CD14-positive monocyte (primary cell): ENCODE data around the gene ITSN1. TPM values are rescaled to one million over a fixed set of nuclear protein-coding genes. Genes with fewer than 3 reads are reported as not detected.
A peak's percentile ranks its signal among the peaks of the same experiment; 100 is the strongest.

ENCODE experiments used
- DNase-seq, 3 donors: peaks; one replicate each; pipeline ENCODE4 v3.0.0-alpha.2; 2011 to 2022
- H2AFZ ChIP-seq: 2 replicates; pipeline ENCODE4 v1.6.0; 2012; ENCODE audit warnings: mild to moderate bottlenecking, low read depth, low read length, inconsistent platforms; ENCODE audit not compliant: insufficient read depth, poor library complexity, severe bottlenecking
- H3K27ac ChIP-seq, 2 donors: 1 replicate in 1 of 2; 2 replicates in 1 of 2; pipeline ENCODE4 v1.5.1; 2012 to 2013; ENCODE audit warnings: low read length in 2 of 2, control low read depth in 1 of 2, inconsistent platforms in 1 of 2, low read depth in 1 of 2, mild to moderate bottlenecking in 1 of 2
- H3K27me3 ChIP-seq, 2 donors: one replicate each; pipeline versions ENCODE4 v1.6.0 to v1.6.1; 2011 to 2013; ENCODE audit warnings: low read length in 2 of 2; ENCODE audit not compliant: control insufficient read depth in 2 of 2, insufficient read depth in 2 of 2
- H3K36me3 ChIP-seq, 2 donors: replicated peaks in 1 of 2; 1 replicate in 1 of 2; 2 replicates in 1 of 2; pipeline versions ENCODE4 v1.5.1 to v1.6.1; 2012 to 2013; ENCODE audit warnings: low read length in 2 of 2, control low read depth in 1 of 2, inconsistent platforms in 1 of 2, mild to moderate bottlenecking in 1 of 2; ENCODE audit not compliant: insufficient read depth in 2 of 2, control insufficient read depth in 1 of 2
- H3K4me1 ChIP-seq, 2 donors: 1 replicate in 1 of 2; 2 replicates in 1 of 2; pipeline versions ENCODE4 v1.5.1 to v1.6.1; 2012 to 2013; ENCODE audit warnings: low read length in 2 of 2, control low read depth in 1 of 2, inconsistent platforms in 1 of 2, mild to moderate bottlenecking in 1 of 2, moderate library complexity in 1 of 2; ENCODE audit not compliant: insufficient read depth in 2 of 2, control insufficient read depth in 1 of 2
- H3K4me2 ChIP-seq: replicated peaks from 2 replicates; pipeline ENCODE3; 2012; ENCODE audit warnings: low read length, moderate library complexity, mild to moderate bottlenecking; ENCODE audit not compliant: poor library complexity, severe bottlenecking; ENCODE audit errors: extremely low read depth
- H3K4me3 ChIP-seq, 3 experiments: fragments of 200-600 bp in 1 of 3; sonication (generic) in 1 of 3; replicated peaks in 1 of 3; 1 replicate in 2 of 3; 2 replicates in 1 of 3; pipeline ENCODE4 v1.5.1; 2011 to 2013; ENCODE audit warnings: low read length in 3 of 3, mild to moderate bottlenecking in 3 of 3, control low read depth in 2 of 3, low read depth in 2 of 3, inconsistent platforms in 1 of 3, moderate library complexity in 1 of 3
- H3K79me2 ChIP-seq: 2 replicates; pipeline ENCODE4 v1.6.0; 2012; ENCODE audit warnings: mild to moderate bottlenecking, control low read depth, inconsistent platforms, low read length, moderate library complexity; ENCODE audit not compliant: insufficient read depth
- H3K9ac ChIP-seq: 2 replicates; pipeline ENCODE4 v1.6.0; 2017; ENCODE audit warnings: low read length, mild to moderate bottlenecking; ENCODE audit not compliant: insufficient read depth, poor library complexity, severe bottlenecking
- H3K9me3 ChIP-seq, 2 donors: replicated peaks in 1 of 2; 1 replicate in 1 of 2; 2 replicates in 1 of 2; pipeline versions ENCODE4 v1.5.1 to v1.6.1; 2012 to 2013; ENCODE audit warnings: low read length in 2 of 2, control low read depth in 1 of 2; ENCODE audit not compliant: control insufficient read depth in 1 of 2, insufficient read depth in 1 of 2
- H4K20me1 ChIP-seq: 2 replicates; pipeline ENCODE4 v1.6.0; 2012; ENCODE audit warnings: mild to moderate bottlenecking, low read length, control low read depth, moderate library complexity; ENCODE audit not compliant: insufficient read depth
- H3K27ac Mint-ChIP-seq, 7 donors: one replicate each; pipeline ENCODE4 v1.8.0; 2020; ENCODE audit warnings: mild to moderate bottlenecking in 7 of 7, mixed read lengths in 7 of 7, moderate library complexity in 6 of 7, inconsistent platforms in 2 of 7
- H3K27me3 Mint-ChIP-seq, 3 donors: one replicate each; pipeline ENCODE4 v1.8.0; 2021 to 2022; ENCODE audit warnings: low read depth in 3 of 3, mild to moderate bottlenecking in 3 of 3, mixed read lengths in 3 of 3, moderate library complexity in 3 of 3, inconsistent platforms in 1 of 3
- H3K36me3 Mint-ChIP-seq, 2 donors: one replicate each; pipeline ENCODE4 v1.8.0; 2020; ENCODE audit warnings: mixed read lengths in 2 of 2, inconsistent platforms in 1 of 2, mild to moderate bottlenecking in 1 of 2
- H3K4me1 Mint-ChIP-seq: one replicate; pipeline ENCODE4 v1.8.0; 2020; ENCODE audit warnings: mild to moderate bottlenecking, mixed read lengths
- H3K4me3 Mint-ChIP-seq, 2 donors: one replicate each; pipeline ENCODE4 v1.8.0; 2020; ENCODE audit warnings: mild to moderate bottlenecking in 2 of 2, mixed read lengths in 2 of 2, moderate library complexity in 1 of 2
- H3K9me3 Mint-ChIP-seq, 7 donors: one replicate each; pipeline ENCODE4 v1.8.0; 2020 to 2022; ENCODE audit warnings: mixed read lengths in 7 of 7, mild to moderate bottlenecking in 6 of 7, moderate library complexity in 6 of 7, inconsistent platforms in 2 of 7
- CTCF ChIP-seq: fragments of 200-600 bp; IDR thresholded peaks from one replicate; pipeline ENCODE4 v1.8.0; 2022; ENCODE audit warnings: antibody characterized with exemption, mild to moderate bottlenecking
- WGBS: methylation state at CpG from one replicate; pipeline ENCODE4 v1.1.5; 2013; ENCODE audit warnings: missing lambda C conversion rate; ENCODE audit not compliant: insufficient coverage; 5-methylcytosine and 5-hydroxymethylcytosine counted together
- intact Hi-C, 2 donors: fragments of 100-400 bp; cut with micrococcal nuclease; formaldehyde crosslinking; loops; one replicate each; pipeline versions ENCODE4 v1.15.0 to v1.15.1; 2023
- polyA plus RNA-seq, 3 donors: library from polyadenylated mRNA; depleted of rRNA in 1 of 3; unstranded in 2 of 3; stranded (reverse) in 1 of 3; fragments of 300-500 nt in 2 of 3; fragments of >200 nt in 1 of 3; fragmentation: Illumina TruSeq in 2 of 3; gene quantifications; 1 replicate in 2 of 3; 2 replicates in 1 of 3; pipeline ENCODE4 v1.2.3, GENCODE V29; 2012 to 2021

ITSN1 gene
- polyA plus RNA-seq, 3 donors, result 4.7 to 10.3 (median 5.1) TPM

GRCh38 chr21:33666153-33666552 is 23.9 kb downstream of the ITSN1 start:
- H3K27me3 ChIP-seq, result no peaks in the 10 kb centered on the region
- no peak for TF ChIP-seq CTCF

GRCh38 chr21:33667636-33668035 is 25.3 kb downstream of the ITSN1 start:
- DNase-seq, result no peak
- no peaks in the 10 kb centered on the region for H3K27me3 Mint-ChIP-seq
- no peaks in the 10 kb centered on the region for H3K36me3 Mint-ChIP-seq
- Histone ChIP-seq H3K79me2 (peaks cover 8% of the 10 kb centered on the region), H3K27ac (no peak overlapping the region), H3K4me2 (no peak overlapping the region), H3K36me3 (no peaks in the 10 kb centered on the region), H4K20me1 (no peaks in the 10 kb centered on the region), H3K9ac (no peak overlapping the region), H3K27me3 (no peaks in the 10 kb centered on the region), H3K9me3 (no peaks in the 10 kb centered on the region), H3K4me1 (peaks cover 4 to 6% of the 10 kb centered on the region in 2 donors), H3K4me3 (no peak overlapping the region), H2AFZ (no peak overlapping the region)
- no peak for TF ChIP-seq CTCF
- peak overlapping the region in 1 of 7 donors; percentile 70 for H3K27ac Mint-ChIP-seq
- intact Hi-C loops, result no loop called here
- peaks cover 15% of the 10 kb centered on the region for H3K4me1 Mint-ChIP-seq
- no peaks in the 10 kb centered on the region for H3K9me3 Mint-ChIP-seq
- 100% methylated on average over 2 of the region's 6 CpGs for WGBS
- no peak overlapping the region for H3K4me3 Mint-ChIP-seq

More at GRCh38 chr21:33666153-33666552, 23.9 kb downstream of the ITSN1 start:
- Mint-ChIP-seq H3K4me3 (no peak overlapping the region), H3K27me3 (no peaks in the 10 kb centered on the region), H3K4me1 (peaks cover 15% of the 10 kb centered on the region), H3K9me3 (peaks cover 0 to 9% (median 4%) of the 10 kb centered on the region in 7 donors), H3K36me3 (peaks cover under 1 to 2% of the 10 kb centered on the region in 2 donors), H3K27ac (no peak overlapping the region)
- Histone ChIP-seq H3K9ac (no peak overlapping the region), H2AFZ (no peak overlapping the region), H3K4me1 (peaks cover 4 to 6% of the 10 kb centered on the region in 2 donors), H3K79me2 (peaks cover 8% of the 10 kb centered on the region), H3K4me3 (no peak overlapping the region), H3K27ac (no peak overlapping the region), H3K4me2 (no peak overlapping the region), H3K36me3 (no peaks in the 10 kb centered on the region), H4K20me1 (no peaks in the 10 kb centered on the region), H3K9me3 (no peaks in the 10 kb centered on the region)
- intact Hi-C loops, result no loop called here
- DNase-seq, result no peak
- no CpG with 5 or more reads among the region's 2 CpGs for WGBS
